CD4-positive, alpha-beta T cell treated with Interleukin-17A for 4 hours (primary cell): ENCODE measurements around the gene TMEM95.

ENCODE experiments used
- DNase-seq: peaks from one replicate; pipeline ENCODE4 v3.0.0-alpha.2; 2020; ENCODE audit warnings: mixed read lengths

Gene TMEM95

DNA sequence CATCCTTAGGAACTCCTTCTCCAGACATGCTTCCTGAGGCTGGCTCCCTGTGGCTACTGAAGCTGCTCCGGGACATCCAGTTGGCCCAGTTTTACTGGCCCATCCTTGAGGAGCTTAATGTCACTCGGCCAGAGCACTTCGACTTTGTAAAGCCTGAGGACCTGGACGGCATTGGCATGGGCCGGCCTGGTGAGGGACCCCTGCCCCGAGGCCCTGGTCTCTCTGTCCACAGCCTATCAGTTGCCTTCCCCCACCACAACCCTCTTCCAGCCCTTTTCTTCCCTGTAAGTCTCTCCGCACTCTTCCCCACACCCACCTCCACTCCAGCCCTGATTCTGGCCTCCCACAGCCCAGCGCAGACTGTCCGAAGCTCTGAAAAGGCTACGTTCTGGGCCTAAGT lies 27.9 kb downstream of the TMEM95 start:
- DNase-seq = no peak

DNA sequence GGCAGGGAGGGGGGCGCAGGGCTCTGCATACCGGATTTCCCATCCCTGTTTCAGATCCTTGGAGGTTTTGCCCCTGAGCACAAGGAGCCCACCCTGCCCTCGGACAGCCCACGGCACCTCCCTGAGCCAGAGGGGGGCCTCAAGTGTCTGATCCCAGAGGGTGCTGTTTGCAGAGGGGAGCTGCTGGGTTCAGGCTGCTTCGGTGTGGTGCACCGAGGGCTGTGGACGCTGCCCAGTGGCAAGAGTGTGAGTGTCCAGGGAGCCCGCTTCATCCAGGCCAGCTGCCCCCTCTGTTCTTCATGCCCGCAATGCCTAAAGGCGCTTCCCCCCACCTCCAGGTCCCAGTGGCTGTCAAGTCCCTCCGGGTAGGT lies 28.4 kb downstream of the TMEM95 start:
- DNase-seq = no peak

- peak; percentile 87 for DNase-seq
These were observed 29.0 kb downstream of the TMEM95 start for GRCh38 chr17:7383742-7384488.

- no peak for DNase-seq
These were observed 29.6 kb downstream of the TMEM95 start for GRCh38 chr17:7384489-7385081.

DNA sequence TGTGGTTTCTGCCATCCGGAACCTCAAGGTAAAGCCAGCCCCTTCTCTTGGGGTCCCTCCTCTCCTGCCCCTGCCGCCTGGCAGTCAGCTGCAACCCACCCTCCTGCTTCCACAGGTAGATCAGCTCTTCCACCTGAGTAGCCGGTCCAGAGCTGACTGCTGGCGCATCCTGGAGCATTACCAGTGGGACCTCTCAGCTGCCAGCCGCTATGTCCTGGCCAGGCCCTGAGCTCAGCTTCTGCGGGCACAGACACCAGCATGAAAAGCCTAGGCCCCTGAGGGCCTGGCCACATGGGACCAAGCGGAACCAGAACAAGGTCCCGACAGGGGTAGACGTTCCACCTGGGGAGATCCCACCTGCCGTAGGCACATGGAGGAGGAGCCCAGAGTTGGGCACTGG lies 33.9 kb downstream of the TMEM95 start:
- DNase-seq = no peak

DNA sequence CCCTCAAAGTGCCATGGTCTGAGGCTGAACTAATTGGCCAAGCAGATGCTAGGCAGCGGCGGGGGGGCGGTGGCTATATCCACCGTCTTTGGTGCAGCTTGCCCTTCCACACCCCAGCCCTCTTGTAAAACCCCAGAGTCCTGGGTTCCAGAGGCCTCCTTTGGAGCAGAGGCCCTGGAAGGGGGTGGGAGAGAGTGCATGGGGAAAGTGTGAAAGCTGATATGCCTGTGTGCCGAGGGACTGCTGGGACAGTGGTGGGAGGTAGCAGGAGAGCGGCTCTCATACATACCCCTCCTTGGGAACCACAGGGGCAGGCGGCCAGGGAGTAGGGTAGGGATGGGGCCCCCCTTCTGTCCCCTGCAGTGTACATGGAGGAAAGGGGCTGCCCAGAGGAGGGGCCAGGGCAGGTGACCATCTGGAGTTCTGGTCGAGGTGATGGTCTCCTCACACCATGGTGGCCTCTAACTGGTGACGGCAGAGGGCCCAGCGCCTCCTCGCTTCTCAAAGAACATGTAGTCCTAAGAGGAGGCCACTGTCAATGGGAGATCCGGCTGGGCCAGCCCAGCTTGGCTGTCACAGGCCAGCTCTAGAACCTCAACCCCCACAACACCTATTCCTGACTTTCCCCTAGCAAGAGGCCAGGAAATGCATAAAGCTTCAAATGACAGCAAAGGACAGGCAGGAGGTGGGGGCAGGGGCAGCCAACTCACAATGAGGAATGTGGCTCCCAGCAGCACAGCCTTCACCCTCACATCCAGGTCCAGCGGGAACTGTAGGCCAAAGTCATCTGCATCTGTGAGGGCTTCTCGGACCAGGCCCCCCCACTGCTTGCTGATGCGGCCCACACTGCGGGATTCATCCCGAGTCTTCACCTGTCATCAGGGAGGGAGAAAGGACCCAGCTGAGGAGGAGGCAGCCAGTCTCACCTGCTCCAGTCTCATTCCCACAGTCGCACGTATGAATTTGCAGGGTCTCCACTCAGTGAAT lies 35.3 kb downstream of the TMEM95 start:
- no peak for DNase-seq

GRCh38 chr17:7391307-7391706 lies 36.4 kb downstream of the TMEM95 start:
- no peak for DNase-seq

DNA sequence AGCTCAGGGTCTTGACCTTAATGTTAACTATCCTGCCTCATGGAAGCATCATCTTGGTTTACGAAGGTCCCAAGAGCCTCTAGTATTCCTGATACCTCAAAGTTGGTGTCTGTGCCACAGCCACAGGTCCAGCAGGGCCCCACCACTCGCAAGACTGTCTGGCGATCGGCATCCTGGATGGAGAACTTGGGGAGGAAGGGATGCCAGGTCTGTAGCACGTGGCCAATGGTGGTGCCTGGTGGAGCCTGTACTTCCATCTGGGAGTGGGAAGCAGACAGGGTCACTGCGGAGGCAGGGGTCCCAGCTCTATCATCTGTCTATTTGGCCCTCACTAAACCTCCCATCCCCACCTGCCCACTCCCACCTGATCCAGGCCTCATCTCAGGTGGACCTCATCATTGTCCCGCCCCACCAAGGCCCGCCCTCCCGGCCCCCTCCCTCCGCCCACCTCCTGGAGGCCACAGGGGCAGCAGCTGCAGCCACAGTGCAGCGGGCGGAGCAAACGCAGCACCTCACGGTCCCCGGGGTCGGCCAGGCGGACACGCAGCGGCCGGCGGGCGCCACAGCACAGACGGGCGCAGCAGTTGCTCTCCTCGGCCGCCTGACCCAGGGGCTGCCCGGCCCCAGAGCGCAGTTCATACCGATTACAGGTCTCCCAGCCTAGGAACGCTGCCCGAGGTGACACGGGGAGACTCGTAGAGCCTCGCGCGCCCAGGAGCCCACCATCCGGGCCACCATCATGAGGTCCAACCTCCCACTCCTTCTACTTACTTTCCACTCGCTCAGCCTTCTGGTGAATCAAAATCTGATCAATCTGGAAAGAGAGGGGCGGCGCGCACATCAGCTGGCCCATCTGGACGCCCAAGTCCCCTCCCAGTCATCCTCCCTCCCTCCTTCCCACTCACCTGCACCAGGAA lies 38.0 kb downstream of the TMEM95 start:
- DNase-seq = no peak

DNA sequence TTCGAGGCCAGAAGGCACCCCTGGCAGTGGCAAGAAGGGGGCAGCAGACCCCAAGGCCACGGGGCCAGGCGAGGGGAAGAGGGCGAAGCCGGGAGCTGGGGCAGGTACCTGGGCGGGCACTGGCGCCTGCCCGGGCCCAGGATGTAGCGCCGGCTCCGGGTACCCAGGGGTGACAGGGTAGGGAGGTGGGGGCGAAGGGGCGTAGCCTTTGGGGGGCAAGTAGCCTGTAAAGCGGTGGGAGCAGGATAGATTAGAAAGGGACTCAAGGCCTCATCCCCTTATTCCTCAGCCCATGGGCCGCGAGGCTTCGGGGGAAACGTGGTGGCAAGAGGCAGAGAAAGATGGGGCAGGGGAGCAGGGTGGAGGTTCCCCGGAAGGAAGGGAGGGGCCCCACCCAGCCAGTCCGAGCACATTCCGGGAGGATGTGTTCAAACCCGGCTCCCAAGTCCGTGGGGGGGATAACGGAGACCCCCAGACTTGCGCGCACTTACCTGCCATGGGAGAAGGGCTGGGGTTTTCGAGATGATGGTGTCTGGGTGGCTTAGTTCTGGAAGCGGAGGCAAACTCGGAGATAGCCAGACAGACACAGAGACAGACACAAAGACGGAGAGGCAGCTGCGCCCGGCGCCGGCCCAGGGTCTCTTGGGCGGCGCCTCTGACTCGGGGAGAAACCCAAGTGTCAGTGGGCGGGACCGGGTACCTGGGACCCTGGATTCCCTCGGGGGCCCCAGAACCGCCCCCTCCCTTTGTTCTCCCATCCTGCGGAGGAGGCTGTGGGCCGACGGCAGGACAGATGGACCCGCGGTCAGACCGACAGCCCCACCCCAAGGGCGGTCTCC lies 38.9 kb downstream of the TMEM95 start:
- DNase-seq = peak; percentile 83

GRCh38 chr17:7394452-7395191 lies 39.7 kb downstream of the TMEM95 start, which contains the start of gene PLSCR3:
Gene PLSCR3 (minus strand): TSS chr17:7394525. CDS start chr17:7394110, 415 bp downstream.
- DNase-seq = peak; percentile 88

DNA sequence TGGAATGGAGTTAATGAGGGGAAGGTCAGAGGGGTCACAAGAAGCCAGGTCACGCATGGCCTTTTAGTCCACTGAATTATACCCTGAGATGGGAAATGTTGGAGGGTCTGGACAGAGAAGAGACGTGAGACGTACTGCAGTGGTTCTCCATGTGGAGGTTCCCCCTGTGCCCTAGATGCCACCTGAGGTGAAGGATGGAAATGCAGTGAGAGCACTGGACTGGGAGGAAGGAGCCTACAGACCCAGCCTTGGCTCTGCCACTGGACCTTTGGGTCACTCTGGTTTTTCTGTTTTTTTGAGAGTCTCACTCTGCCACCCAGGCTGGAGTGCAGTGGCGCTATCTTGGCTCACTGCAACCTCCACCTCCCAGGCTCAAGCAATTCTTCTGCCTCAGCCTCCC lies 41.2 kb downstream of the TMEM95 start:
- DNase-seq = no peak

- DNase-seq = no peak
These were observed 43.7 kb downstream of the TMEM95 start for GRCh38 chr17:7398612-7399011.

- DNase-seq = peak; percentile 52
These were observed 48.2 kb downstream of the TMEM95 start for GRCh38 chr17:7403043-7403726.

DNA sequence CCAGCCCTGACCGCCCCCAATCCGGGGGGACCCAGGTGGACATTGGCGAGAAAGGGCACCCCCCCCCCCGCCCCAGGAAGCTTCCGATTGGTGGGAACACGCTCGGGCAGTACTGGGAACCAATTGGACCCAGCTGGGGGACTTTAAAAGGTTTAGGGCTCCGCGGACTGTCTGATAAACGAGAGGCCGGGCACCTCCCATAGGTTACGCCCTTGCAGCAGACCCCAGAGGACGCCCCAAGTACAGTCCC lies 48.7 kb downstream of the TMEM95 start:
- no peak for DNase-seq

DNA sequence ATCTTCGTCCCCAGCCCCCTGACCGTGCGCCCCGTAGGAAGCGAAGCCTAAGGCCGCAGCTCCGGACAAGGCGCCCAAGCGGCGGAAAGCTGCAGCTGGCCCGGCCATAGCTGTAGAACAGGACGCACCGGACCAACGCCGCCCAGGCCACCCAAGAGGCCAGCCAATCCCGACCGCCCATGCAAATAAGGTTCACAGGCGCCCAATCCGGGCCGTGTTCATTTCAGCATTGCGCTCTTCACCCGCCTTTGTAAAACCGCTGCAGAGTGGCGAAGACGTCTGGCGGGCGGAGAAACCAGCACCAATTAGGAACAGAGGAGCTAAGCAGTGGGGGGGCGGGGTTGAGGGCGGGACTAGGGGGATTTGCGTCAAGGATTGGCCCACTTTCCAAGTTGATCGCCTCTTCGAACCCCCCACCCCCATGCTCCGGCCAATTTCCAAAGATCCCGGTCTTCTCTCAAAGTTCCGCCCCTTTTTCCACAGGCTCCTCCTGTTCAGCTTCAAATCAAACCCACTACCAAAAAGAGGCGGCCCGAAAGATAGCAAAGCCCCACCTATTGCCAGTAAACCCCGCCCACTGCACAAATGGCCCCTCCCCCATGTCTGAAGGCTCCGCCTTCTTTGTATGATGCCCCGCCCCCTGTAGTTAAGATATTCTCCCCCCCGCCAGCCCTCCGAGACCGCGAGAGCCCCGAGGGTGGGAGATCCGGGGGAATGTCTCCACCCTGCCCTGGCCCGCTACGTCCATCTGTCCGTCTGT lies 49.2 kb downstream of the TMEM95 start, which contains the start of gene TMEM256:
TMEM256 (minus strand) TSS at position 121 of the 760 bp plus-strand sequence; CDS start at position 108, 13 bp downstream.
- DNase-seq = peak; percentile 98

GRCh38 chr17:7404737-7405349 lies 49.9 kb downstream of the TMEM95 start:
- peak; percentile 81 for DNase-seq

GRCh38 chr17:7405350-7406234 lies 50.6 kb downstream of the TMEM95 start:
- DNase-seq = no peak
